Tibial artery (tissue), 4 donors: ENCODE measurements around the gene TMEM150B.

Experiments
- DNase-seq, 2 donors: peaks; one replicate each; pipeline ENCODE4 v3.0.0-alpha.2; 2019
- H3K27ac ChIP-seq, 2 donors: fragments of 200-600 bp; sonication (generic) in 1 of 2; 1 replicate in 1 of 2; 2 replicates in 1 of 2; pipeline ENCODE4 v1.5.1; 2018 to 2019; ENCODE audit warnings: mild to moderate bottlenecking in 1 of 2
- H3K27me3 ChIP-seq, 2 donors: fragments of 200-600 bp; sonication (generic) in 1 of 2; one replicate each; pipeline versions ENCODE4 v1.5.1 to v1.6.0; 2016 to 2019
- H3K36me3 ChIP-seq, 3 donors: fragments of 200-600 bp; sonication (generic) in 2 of 3; one replicate each; pipeline ENCODE4 v1.5.1; 2016 to 2019; ENCODE audit warnings: mild to moderate bottlenecking in 2 of 3
- H3K4me1 ChIP-seq, 4 donors: fragments of 200-600 bp; sonication (generic) in 2 of 4; 1 replicate in 3 of 4; 2 replicates in 1 of 4; pipeline ENCODE4 v1.5.1; 2016 to 2019
- H3K4me3 ChIP-seq, 2 donors: fragments of 200-600 bp; sonication (generic) in 1 of 2; 1 replicate in 1 of 2; 2 replicates in 1 of 2; pipeline ENCODE4 v1.5.1; 2018 to 2019; ENCODE audit warnings: mild to moderate bottlenecking in 2 of 2
- H3K9me3 ChIP-seq, 3 donors: fragments of 200-600 bp; sonication (generic) in 1 of 3; one replicate each; pipeline ENCODE4 v1.5.1; 2016 to 2019
- CTCF ChIP-seq, 2 experiments: fragments of 200-600 bp in 1 of 2; fragments of 450-650 bp in 1 of 2; IDR thresholded peaks; one replicate each; pipeline ENCODE4 v1.5.1; 2017 to 2019; ENCODE audit warnings: antibody characterized with exemption in 2 of 2, mild to moderate bottlenecking in 1 of 2, moderate library complexity in 1 of 2
- intact Hi-C: fragments of 100-400 bp; cut with DNase I; formaldehyde crosslinking; loops from one replicate; pipeline ENCODE4 v1.15.0; 2023; ENCODE audit warnings: low total_unique reads

Gene TMEM150B

DNA sequence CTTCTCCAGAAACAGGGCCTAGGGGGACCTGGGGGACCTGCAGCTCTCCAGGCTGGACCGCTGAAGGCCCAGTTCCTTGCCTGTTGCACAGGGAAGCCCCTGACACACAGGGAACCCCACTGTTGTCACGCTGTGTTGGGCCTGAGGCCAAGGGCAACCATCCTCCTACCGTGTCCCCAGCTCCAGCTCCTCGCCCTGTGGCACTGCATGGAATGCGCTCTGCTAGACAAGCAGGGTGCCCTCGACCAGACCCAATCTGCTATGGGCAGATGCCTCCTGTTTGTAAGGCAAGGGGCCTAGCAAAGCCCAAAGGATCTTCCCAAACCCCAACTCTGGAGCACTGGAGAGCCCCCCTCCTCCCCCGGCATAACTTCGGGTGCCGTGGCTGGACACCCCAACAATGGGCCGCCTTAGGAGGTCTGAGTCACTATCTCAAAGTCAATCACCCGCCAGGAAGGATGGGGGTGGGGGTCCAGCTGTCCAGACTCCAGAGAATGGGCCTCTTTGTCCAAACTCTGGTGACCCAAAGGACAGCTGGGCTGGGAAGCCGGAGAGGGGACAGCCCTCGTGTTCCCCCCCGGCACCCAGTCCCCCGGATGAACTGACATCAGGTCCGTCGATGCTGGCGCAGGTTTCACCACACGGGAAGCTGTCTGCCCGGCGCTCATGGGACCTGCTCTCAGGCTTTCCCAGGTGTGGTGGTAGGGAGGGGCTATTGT lies 37.6 kb downstream of the TMEM150B start:
- no peak for TF ChIP-seq CTCF (IDR thresholded peaks at IDR 0.05)
- Histone ChIP-seq H3K27ac (no peak overlapping the region), H3K4me3 (no peak overlapping the region), H3K9me3 (no peaks in the 10 kb centered on the region), H3K4me1 (peaks cover 0 to 19% (median 10%) of the 10 kb centered on the region in 4 donors), H3K36me3 (no peaks in the 10 kb centered on the region), H3K27me3 (peaks cover 0 to 28% of the 10 kb centered on the region in 2 donors)
- no peak for DNase-seq
- intact Hi-C loops: no loop called here

GRCh38 chr19:55285229-55285890 lies 39.8 kb downstream of the TMEM150B start:
- H3K9me3 ChIP-seq: no peaks in the 10 kb centered on the region
- peaks cover 0 to 19% (median 10%) of the 10 kb centered on the region in 4 donors for H3K4me1 ChIP-seq
- intact Hi-C loops: no loop called here
- H3K27ac ChIP-seq: peak overlapping the region in 1 of 2 donors; percentile 74
- H3K36me3 ChIP-seq: no peaks in the 10 kb centered on the region
- H3K27me3 ChIP-seq: peaks cover 0 to 31% of the 10 kb centered on the region in 2 donors
- DNase-seq: no peak
- no peak for TF ChIP-seq CTCF (IDR thresholded peaks at IDR 0.05)
- H3K4me3 ChIP-seq: no peak overlapping the region

GRCh38 chr19:55284405-55285058 lies 40.6 kb downstream of the TMEM150B start:
- TF ChIP-seq CTCF (IDR thresholded peaks at IDR 0.05): no peak
- Histone ChIP-seq H3K36me3 (no peaks in the 10 kb centered on the region), H3K4me1 (peaks cover 0 to 21% (median 11%) of the 10 kb centered on the region in 4 donors), H3K27ac (peak overlapping the region; percentile 71 to 74), H3K27me3 (peaks cover 0 to 31% of the 10 kb centered on the region in 2 donors), H3K9me3 (no peaks in the 10 kb centered on the region), H3K4me3 (peak overlapping the region; percentile 54 to 55)
- intact Hi-C loops: no loop called here
- no peak for DNase-seq

- no peak for DNase-seq
Observed at GRCh38 chr19:55283548-55284377, 41.4 kb downstream of the TMEM150B start, which contains the start of gene BRSK1. Gene BRSK1 (plus strand): TSS chr19:55283997. CDS start chr19:55284443, 446 bp downstream.

More at GRCh38 chr19:55283548-55284377, 41.4 kb downstream of the TMEM150B start, which contains the start of gene BRSK1:
- Histone ChIP-seq H3K4me1 (peaks cover 4 to 29% (median 19%) of the 10 kb centered on the region in 4 donors), H3K27me3 (peaks cover 0 to 31% of the 10 kb centered on the region in 2 donors), H3K4me3 (peak within 1 kb of the TSS; percentile 54 to 55), H3K9me3 (no peaks in the 10 kb centered on the region), H3K27ac (peak within 1 kb of the TSS; percentile 71 to 74), H3K36me3 (no peaks in the 10 kb centered on the region)
- TF ChIP-seq CTCF (IDR thresholded peaks at IDR 0.05): no peak
- intact Hi-C loops: no loop called here
